Mammary epithelial cell (primary cell): ENCODE data around the gene ACE.

Experiments
- EZH2 ChIP-seq: IDR thresholded peaks from 2 replicates; pipeline ENCODE4 v1.6.1; 2012; ENCODE audit warnings: low read length, inconsistent platforms, borderline replicate concordance
- TF ChIP-seq, protein P1 (sequence below), 2 donors: IDR thresholded peaks in 1 of 2; conservative IDR thresholded peaks in 1 of 2; 2 replicates each; pipeline ENCODE4 v1.5.1; 2011 to 2012; ENCODE audit warnings: inconsistent platforms in 2 of 2, low read length in 2 of 2, mild to moderate bottlenecking in 2 of 2, control low read depth in 1 of 2, low read depth in 1 of 2; ENCODE audit not compliant: insufficient read depth in 1 of 2; ENCODE audit errors: extremely low read depth in 1 of 2

DNA sequence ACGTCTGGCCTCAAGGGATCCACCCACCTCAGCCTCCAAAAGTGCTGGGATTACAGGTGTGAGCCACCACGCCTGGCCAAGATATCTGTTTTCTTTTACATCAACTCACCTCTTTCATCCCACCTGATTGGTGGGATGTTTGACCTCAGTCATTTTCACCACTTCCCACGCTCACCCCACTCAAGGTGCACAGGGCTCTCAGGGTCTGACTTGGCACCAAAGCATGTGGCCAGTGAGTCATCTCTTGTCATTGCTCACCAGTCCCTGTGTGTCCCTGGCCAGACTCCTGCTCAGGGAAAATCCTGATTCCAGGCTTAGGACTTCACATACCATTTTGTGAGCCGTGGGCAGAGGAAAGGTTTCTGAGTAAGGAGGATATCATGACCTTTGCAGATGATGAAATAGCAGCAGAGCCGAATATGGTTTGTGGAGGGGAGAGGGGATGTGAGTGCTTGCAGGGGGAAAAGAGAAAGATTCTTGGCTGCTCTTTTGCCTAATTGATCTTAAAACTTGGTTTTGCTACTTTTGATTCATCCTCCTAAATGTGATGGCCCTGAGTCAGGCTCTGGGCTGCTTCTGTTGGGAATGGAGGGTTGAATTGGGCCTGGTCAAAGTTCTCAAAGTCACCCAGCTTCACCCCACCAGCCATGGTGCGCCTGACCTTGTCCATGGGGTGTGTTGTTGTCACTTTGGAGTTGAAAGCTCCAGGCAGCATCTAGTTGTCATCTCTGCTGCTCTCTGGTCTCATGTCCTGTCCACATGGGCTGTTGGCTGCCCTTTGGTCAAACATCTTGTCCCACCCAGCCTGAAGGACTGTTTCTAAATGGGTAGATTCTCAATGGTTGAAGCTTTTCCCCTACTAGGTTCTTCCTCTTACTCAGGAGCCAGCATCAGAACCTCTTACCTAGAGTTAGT, 40.3 kb downstream of the ACE start:
- TF ChIP-seq, protein P1, sequence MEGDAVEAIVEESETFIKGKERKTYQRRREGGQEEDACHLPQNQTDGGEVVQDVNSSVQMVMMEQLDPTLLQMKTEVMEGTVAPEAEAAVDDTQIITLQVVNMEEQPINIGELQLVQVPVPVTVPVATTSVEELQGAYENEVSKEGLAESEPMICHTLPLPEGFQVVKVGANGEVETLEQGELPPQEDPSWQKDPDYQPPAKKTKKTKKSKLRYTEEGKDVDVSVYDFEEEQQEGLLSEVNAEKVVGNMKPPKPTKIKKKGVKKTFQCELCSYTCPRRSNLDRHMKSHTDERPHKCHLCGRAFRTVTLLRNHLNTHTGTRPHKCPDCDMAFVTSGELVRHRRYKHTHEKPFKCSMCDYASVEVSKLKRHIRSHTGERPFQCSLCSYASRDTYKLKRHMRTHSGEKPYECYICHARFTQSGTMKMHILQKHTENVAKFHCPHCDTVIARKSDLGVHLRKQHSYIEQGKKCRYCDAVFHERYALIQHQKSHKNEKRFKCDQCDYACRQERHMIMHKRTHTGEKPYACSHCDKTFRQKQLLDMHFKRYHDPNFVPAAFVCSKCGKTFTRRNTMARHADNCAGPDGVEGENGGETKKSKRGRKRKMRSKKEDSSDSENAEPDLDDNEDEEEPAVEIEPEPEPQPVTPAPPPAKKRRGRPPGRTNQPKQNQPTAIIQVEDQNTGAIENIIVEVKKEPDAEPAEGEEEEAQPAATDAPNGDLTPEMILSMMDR (conservative IDR thresholded peaks at IDR 0.05 in 1 of 2, IDR thresholded peaks at IDR 0.05 in 1 of 2; ENCODE audit: extremely low read depth in 1 of 2, insufficient read depth in 1 of 2, low read depth in 1 of 2, low read length in 2 of 2): no peak
- no peak for TF ChIP-seq EZH2
